HepG2 (cell line): ENCODE measurements around the gene C2orf74. TPM values are rescaled to one million over a fixed set of nuclear protein-coding genes. Genes with fewer than 3 reads are reported as not detected.

Experiments used
- ATAC-seq: fragments of 200-7000 bp; cut with Tn5 transposase; 3 replicates; pipeline ENCODE4 v1.9.1; 2020; ENCODE audit warnings: mild to moderate bottlenecking, moderate library complexity
- BruUV-seq: library from RNA; stranded (reverse); fragments of 400-500 nt; replicated peaks from 2 replicates; lab custom pipeline; 2021; lab: Mats Ljungman, UMichigan
- CTCF ChIA-PET: fragments of 300-600 bp; formaldehyde crosslinking; extraction: SDS; loops from one replicate; lab custom pipeline; 2021; ENCODE audit warnings: low total read pairs, inconsistent platforms, low intra/inter-chr PET ratio; lab: Yijun Ruan, JAX
- POLR2A ChIA-PET: fragments of 350-600 bp; sonication (Branson Sonifier 250); formaldehyde crosslinking; loops from one replicate; lab custom pipeline; 2020; ENCODE audit warnings: antibody characterized with exemption, inconsistent platforms; lab: Yijun Ruan, JAX
- DNase-seq: peaks from one replicate; pipeline ENCODE4 v3.0.0-alpha.2; 2015; ENCODE audit warnings: low spot score
- FAIRE-seq: peaks from 3 replicates; lab custom pipeline; 2011; peaks lifted over from hg19 to GRCh38; lab: Jason Lieb, UNC
- H2AFZ ChIP-seq: one replicate; pipeline ENCODE4 v1.6.1; 2011; ENCODE audit warnings: low read length, inconsistent platforms
- H3K27ac ChIP-seq: fragments of 300-600 bp; 3 replicates; pipeline ENCODE4 v1.8.0; 2011; ENCODE audit warnings: mixed run types, mild to moderate bottlenecking, mixed read lengths, low read length, inconsistent platforms; ENCODE audit not compliant: insufficient read depth; ENCODE audit errors: extremely low read length
- H3K27me3 ChIP-seq, 2 experiments: fragments of 200-600 bp in 1 of 2; 2 replicates in 1 of 2; 3 replicates in 1 of 2; pipeline versions ENCODE4 v1.6.0 to v1.8.0; 2011; ENCODE audit warnings: low read length in 2 of 2, mild to moderate bottlenecking in 2 of 2, moderate library complexity in 2 of 2, inconsistent platforms in 1 of 2; ENCODE audit not compliant: insufficient read depth in 2 of 2, control insufficient read depth in 1 of 2
- H3K36me3 ChIP-seq, 2 experiments: fragments of 200-600 bp in 1 of 2; replicated peaks in 1 of 2; 2 replicates in 1 of 2; 3 replicates in 1 of 2; pipeline versions ENCODE4 v1.5.1 to v1.8.0; 2011; ENCODE audit warnings: low read length in 2 of 2, inconsistent platforms in 1 of 2; ENCODE audit not compliant: insufficient read depth in 2 of 2, control insufficient read depth in 1 of 2
- H3K4me1 ChIP-seq: 2 replicates; pipeline ENCODE4 v1.5.1; 2012; ENCODE audit warnings: low read length, inconsistent platforms; ENCODE audit not compliant: insufficient read depth
- H3K4me2 ChIP-seq: 2 replicates; pipeline ENCODE4 v1.6.0; 2011; ENCODE audit warnings: low read depth, low read length, inconsistent platforms
- H3K4me3 ChIP-seq, 3 experiments: fragments of 200-600 bp in 1 of 3; sonication (generic), shearing (Covaris generic) in 1 of 3; replicated peaks in 1 of 3; 2 replicates each; pipeline ENCODE4 v1.5.1; 2011 to 2016; ENCODE audit warnings: low read length in 3 of 3, inconsistent platforms in 2 of 3, low read depth in 2 of 3, mild to moderate bottlenecking in 2 of 3, control low read depth in 1 of 3, mixed read lengths in 1 of 3; ENCODE audit not compliant: insufficient read depth in 1 of 3
- H3K79me2 ChIP-seq: one replicate; pipeline ENCODE4 v1.6.1; 2011; ENCODE audit warnings: low read length, inconsistent platforms; ENCODE audit not compliant: insufficient read depth
- H3K9ac ChIP-seq: 2 replicates; pipeline ENCODE4 v1.6.0; 2011; ENCODE audit warnings: mild to moderate bottlenecking, low read depth, low read length, inconsistent platforms; ENCODE audit not compliant: insufficient read depth
- H3K9me3 ChIP-seq: 2 replicates; pipeline ENCODE4 v1.5.1; 2012; ENCODE audit warnings: mild to moderate bottlenecking, low read length
- H4K20me1 ChIP-seq: 2 replicates; pipeline ENCODE4 v1.6.0; 2011; ENCODE audit warnings: inconsistent platforms, mild to moderate bottlenecking, low read length, moderate library complexity; ENCODE audit not compliant: insufficient read depth
- CEBPB ChIP-seq: IDR thresholded peaks from 2 replicates; pipeline ENCODE4 v1.6.1; 2011; ENCODE audit warnings: low read depth, low read length, improper control_type of control experiment, borderline replicate concordance
- FOSL2 ChIP-seq: sonication (generic); formaldehyde crosslinking; IDR thresholded peaks from 2 replicates; pipeline ENCODE4 v1.4.0; 2020; ENCODE audit warnings: missing genetic modification reagents
- FOXO1 ChIP-seq: sonication (generic); formaldehyde crosslinking; IDR thresholded peaks from 2 replicates; pipeline ENCODE4 v1.4.0; 2020; ENCODE audit warnings: missing genetic modification reagents
- FOXP1 ChIP-seq, 2 experiments: fragments of 450-650 bp in 1 of 2; IDR thresholded peaks; 2 replicates each; pipeline ENCODE4 v1.6.1; 2017 to 2018; ENCODE audit warnings: antibody characterized with exemption in 1 of 2
- GATAD2A ChIP-seq: IDR thresholded peaks from 2 replicates; pipeline ENCODE4 v1.6.1; 2016
- HMGA1 ChIP-seq: sonication (generic); formaldehyde crosslinking; conservative IDR thresholded peaks from 2 replicates; pipeline ENCODE4 v1.4.0; 2020; ENCODE audit warnings: missing genetic modification reagents
- HOXA3 ChIP-seq: sonication (generic); formaldehyde crosslinking; IDR thresholded peaks from 2 replicates; pipeline ENCODE4 v1.5.0; 2020; ENCODE audit warnings: missing genetic modification reagents
- MIER3 ChIP-seq: IDR thresholded peaks from 2 replicates; pipeline ENCODE4 v1.6.1; 2016; ENCODE audit warnings: missing compliant biosample characterization, borderline replicate concordance
- NFIB ChIP-seq: sonication (generic); formaldehyde crosslinking; IDR thresholded peaks from 2 replicates; pipeline ENCODE4 v1.9.0; 2021; ENCODE audit warnings: missing genetic modification reagents, mild to moderate bottlenecking, borderline replicate concordance
- PAX8 ChIP-seq: sonication (generic); formaldehyde crosslinking; IDR thresholded peaks from 2 replicates; pipeline ENCODE4 v1.8.0; 2022; ENCODE audit warnings: mild to moderate bottlenecking, missing genetic modification reagents, borderline replicate concordance
- REPIN1 ChIP-seq: sonication (generic); formaldehyde crosslinking; IDR thresholded peaks from 2 replicates; pipeline ENCODE4 v1.8.0; 2022; ENCODE audit warnings: missing genetic modification reagents, low read depth, mild to moderate bottlenecking, borderline replicate concordance
- SUZ12 ChIP-seq: fragments of 150-350 bp; IDR thresholded peaks from 2 replicates; pipeline ENCODE4 v1.6.1; 2014; ENCODE audit warnings: low read depth, low read length
- ZFAT ChIP-seq: sonication (generic); formaldehyde crosslinking; conservative IDR thresholded peaks from 2 replicates; pipeline ENCODE4 v1.8.1; 2023; ENCODE audit warnings: missing genetic modification reagents, inconsistent platforms
- ZNF234 ChIP-seq: sonication (generic); formaldehyde crosslinking; conservative IDR thresholded peaks from 2 replicates; pipeline ENCODE4 v1.5.1; 2020; ENCODE audit warnings: mild to moderate bottlenecking, missing genetic modification reagents
- ZNF564 ChIP-seq: sonication (generic); formaldehyde crosslinking; IDR thresholded peaks from 2 replicates; pipeline ENCODE4 v1.8.1; 2023; ENCODE audit warnings: mild to moderate bottlenecking, missing genetic modification reagents
- ZNF598 ChIP-seq: sonication (generic); formaldehyde crosslinking; IDR thresholded peaks from 2 replicates; pipeline ENCODE4 v1.5.1; 2020; ENCODE audit warnings: mild to moderate bottlenecking, missing genetic modification reagents, borderline replicate concordance
- ZNF614 ChIP-seq: IDR thresholded peaks from 2 replicates; pipeline ENCODE4 v1.6.1; 2018; ENCODE audit warnings: missing biosample characterization, missing genetic modification reagents, inconsistent platforms, borderline replicate concordance
- ZNF629 ChIP-seq: sonication (generic); formaldehyde crosslinking; conservative IDR thresholded peaks from 2 replicates; pipeline ENCODE4 v1.5.0; 2020; ENCODE audit warnings: missing genetic modification reagents
- ZNF652 ChIP-seq: IDR thresholded peaks from 2 replicates; pipeline ENCODE4 v1.6.1; 2016; ENCODE audit warnings: low read depth, borderline replicate concordance
- ZNF720 ChIP-seq: sonication (generic); formaldehyde crosslinking; IDR thresholded peaks from 2 replicates; pipeline ENCODE4 v1.4.0; 2020; ENCODE audit warnings: missing genetic modification reagents
- ZNF746 ChIP-seq: sonication (generic); formaldehyde crosslinking; IDR thresholded peaks from 2 replicates; pipeline ENCODE4 v1.8.0; 2022; ENCODE audit warnings: mild to moderate bottlenecking, missing genetic modification reagents
- WGBS: methylation state at CpG from one replicate; pipeline ENCODE4 v1.1.6; 2017; ENCODE audit warnings: low lambda C conversion rate; 5-methylcytosine and 5-hydroxymethylcytosine counted together
- in situ Hi-C: cut with HindIII; loops from 2 replicates; pipeline ENCODE4 v1.10.0; 2017; ENCODE audit warnings: low pct_unique_long_range_greater_than_20kb; ENCODE audit not compliant: extremely low pct_ligation_motif_present
- intact Hi-C: fragments of 100-400 bp; cut with micrococcal nuclease; formaldehyde crosslinking; loops from one replicate; pipeline ENCODE4 v1.10.0; 2022; ENCODE audit not compliant: unreplicated experiment
- polyA plus RNA-seq, 8 experiments: library from polyadenylated mRNA; depleted of rRNA in 3 of 8; stranded (reverse) in 7 of 8; unstranded in 1 of 8; fragments of >200 nt; fragmentation: Illumina TruSeq in 4 of 8; extraction: Trizol in 4 of 8; gene quantifications; 2 replicates each; pipeline versions ENCODE4 v1.2.1 to v1.2.3, GENCODE V29; 2011 to 2016; ENCODE audit warnings: low read depth in 4 of 8, missing spikeins in 1 of 8, mixed read lengths in 1 of 8; ENCODE audit not compliant: insufficient read depth in 1 of 8
- total RNA-seq, 5 experiments: library from RNA; depleted of rRNA; stranded (reverse); fragments of >200 nt; fragmentation: Illumina TruSeq; extraction: Trizol; gene quantifications; 2 replicates each; pipeline ENCODE4 v1.2.3, GENCODE V29; 2016; ENCODE audit warnings: low read depth in 1 of 5
- TF ChIP-seq, protein P1 (sequence below): sonication (generic); formaldehyde crosslinking; IDR thresholded peaks from 2 replicates; pipeline ENCODE4 v1.5.0; 2020; ENCODE audit warnings: missing genetic modification reagents, mild to moderate bottlenecking, borderline replicate concordance
- TF ChIP-seq, protein P2 (sequence below): sonication (generic); formaldehyde crosslinking; conservative IDR thresholded peaks from 2 replicates; pipeline ENCODE4 v1.8.1; 2023; ENCODE audit warnings: missing genetic modification reagents

C2orf74 gene
- total and polyA plus RNA-seq, 2 of the 13 experiments (the other 11 are each of a cell fraction or from before 2014, with no cell fraction given) = 10.6 to 13.8 TPM

- peaks cover 9 to 33% of the 10 kb centered on the region in 2 experiments for H3K36me3 ChIP-seq
- H3K9me3 ChIP-seq = no peaks in the 10 kb centered on the region
- CTCF ChIA-PET = no interaction called here
- H3K79me2 ChIP-seq = peaks cover 51% of the 10 kb centered on the region
- H3K4me3 ChIP-seq = peak overlapping the region; percentile 85 to 94 (median 93)
- 21% methylated on average over 28 of the region's 45 CpGs for WGBS
- in situ Hi-C loops = no loop called here
- H3K9ac ChIP-seq = peak overlapping the region; percentile 96
- TSS peak; percentile 60 for BruUV-seq
- H2AFZ ChIP-seq = no peak overlapping the region
- peaks cover 70% of the 10 kb centered on the region for H3K4me1 ChIP-seq
- POLR2A ChIA-PET = interaction anchor here (0.7 to 4.0 kb wide), 22 partner anchors 8 to 586 kb away, joined by 3 to 79 read pairs (median 5); partner anchors contain the start of genes C2orf74, PAPOLG, PEX13 and PUS10
- H3K4me2 ChIP-seq = peak overlapping the region; percentile 85
- peak; percentile 27 for ATAC-seq
- peak; percentile 32 for FAIRE-seq
- DNase-seq = peak; percentile 19
- intact Hi-C loops = loop anchor here (2.0 kb wide), 1 partner anchor 161 kb away; the partner anchor contains the start of gene PEX13
- H3K27ac ChIP-seq = peak overlapping the region; percentile 93
- H4K20me1 ChIP-seq = no peaks in the 10 kb centered on the region
- no peaks in the 10 kb centered on the region for H3K27me3 ChIP-seq
- TF ChIP-seq ZNF652 (0 out of 2 replicates have a peak, but pooled peaks have one; percentile 1), ZNF746 (CRISPR knock-in tag) (no peak), FOSL2 (no peak), NFIB (no peak), REPIN1 (CRISPR knock-in tag) (peak; percentile 59; the same call in 1 of the 2 replicates), FOXP1 (IDR thresholded peaks at IDR 0.05) (no peak), FOXP1 (CRISPR knock-in tag; IDR thresholded peaks at IDR 0.05) (no peak; the same call in 1 of the 2 replicates), ZNF234 (CRISPR knock-in tag) (no peak), HMGA1 (CRISPR knock-in tag) (no peak), PAX8 (CRISPR knock-in tag) (0 out of 2 replicates have a peak, but pooled peaks have one; percentile 14), GATAD2A (CRISPR knock-in tag) (no peak), MIER3 (CRISPR knock-in tag) (no peak), ZNF564 (no peak), ZNF720 (no peak), FOXO1 (no peak), ZNF598 (CRISPR knock-in tag) (peak; percentile 32), HOXA3 (CRISPR knock-in tag) (peak; percentile 9; the same call in 1 of the 2 replicates), ZNF614 (CRISPR knock-in tag) (no peak), ZNF629 (CRISPR knock-in tag) (peak; percentile 25; the same call in 1 of the 2 replicates), ZFAT (no peak), SUZ12 (no peak), CEBPB (no peak)
- TF ChIP-seq, protein P1, sequence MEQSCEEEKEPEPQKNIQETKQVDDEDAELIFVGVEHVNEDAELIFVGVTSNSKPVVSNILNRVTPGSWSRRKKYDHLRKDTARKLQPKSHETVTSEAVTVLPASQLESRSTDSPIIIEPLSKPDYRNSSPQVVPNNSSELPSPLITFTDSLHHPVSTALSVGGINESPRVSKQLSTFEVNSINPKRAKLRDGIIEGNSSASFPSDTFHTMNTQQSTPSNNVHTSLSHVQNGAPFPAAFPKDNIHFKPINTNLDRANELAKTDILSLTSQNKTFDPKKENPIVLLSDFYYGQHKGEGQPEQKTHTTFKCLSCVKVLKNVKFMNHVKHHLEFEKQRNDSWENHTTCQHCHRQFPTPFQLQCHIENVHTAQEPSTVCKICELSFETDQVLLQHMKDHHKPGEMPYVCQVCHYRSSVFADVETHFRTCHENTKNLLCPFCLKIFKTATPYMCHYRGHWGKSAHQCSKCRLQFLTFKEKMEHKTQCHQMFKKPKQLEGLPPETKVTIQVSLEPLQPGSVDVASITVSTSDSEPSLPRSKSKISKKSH (CRISPR knock-in tag) = peak; percentile 63; the same call in 1 of the 2 replicates
- TF ChIP-seq, protein P2, sequence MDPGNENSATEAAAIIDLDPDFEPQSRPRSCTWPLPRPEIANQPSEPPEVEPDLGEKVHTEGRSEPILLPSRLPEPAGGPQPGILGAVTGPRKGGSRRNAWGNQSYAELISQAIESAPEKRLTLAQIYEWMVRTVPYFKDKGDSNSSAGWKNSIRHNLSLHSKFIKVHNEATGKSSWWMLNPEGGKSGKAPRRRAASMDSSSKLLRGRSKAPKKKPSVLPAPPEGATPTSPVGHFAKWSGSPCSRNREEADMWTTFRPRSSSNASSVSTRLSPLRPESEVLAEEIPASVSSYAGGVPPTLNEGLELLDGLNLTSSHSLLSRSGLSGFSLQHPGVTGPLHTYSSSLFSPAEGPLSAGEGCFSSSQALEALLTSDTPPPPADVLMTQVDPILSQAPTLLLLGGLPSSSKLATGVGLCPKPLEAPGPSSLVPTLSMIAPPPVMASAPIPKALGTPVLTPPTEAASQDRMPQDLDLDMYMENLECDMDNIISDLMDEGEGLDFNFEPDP (CRISPR knock-in tag) = 0 out of 2 replicates have a peak, but pooled peaks have one; percentile 50
Observed at GRCh38 chr2:61177727-61178549, 15.9 kb downstream of the C2orf74 start.
